ENCODE measurements around the gene DPYD. TPM values are rescaled to one million over a fixed set of nuclear protein-coding genes. Genes with fewer than 3 reads are reported as not detected.

DPYD gene
- total RNA-seq, 1 donor = 81.4 TPM

DNA sequence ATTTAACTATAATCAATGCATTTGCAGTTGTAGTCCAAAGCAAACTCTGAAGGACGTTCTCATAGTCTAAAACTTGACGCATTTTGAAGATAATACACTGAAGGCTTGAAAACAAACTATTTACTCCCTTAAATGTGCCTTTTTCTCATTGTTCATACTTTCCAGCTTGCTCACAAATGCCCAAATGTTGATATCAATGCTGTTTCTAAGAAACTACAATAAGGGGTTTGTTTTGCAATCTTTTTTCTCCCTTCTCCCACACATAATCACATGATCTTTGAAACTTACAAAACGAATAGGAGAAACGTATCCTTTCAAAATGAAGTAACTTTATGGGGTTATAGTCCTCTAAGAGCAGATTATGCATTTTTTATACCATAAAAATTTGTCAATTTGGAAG is 508.7 kb downstream of the DPYD start:
- Histone ChIP-seq H3K79me2 (ENCODE audit: insufficient read depth, low read length) (no peaks in the 10 kb centered on the region), H3K9me3 (ENCODE audit: low read depth, low read length) (no peaks in the 10 kb centered on the region), H3K36me3 (ENCODE audit: insufficient read depth, low read length) (no peaks in the 10 kb centered on the region), H3K4me2 (ENCODE audit: insufficient read depth, low read length) (no peak overlapping the region), H3K27me3 (ENCODE audit: insufficient read depth, low read length) (no peaks in the 10 kb centered on the region), H2AFZ (ENCODE audit: low read length) (no peak overlapping the region), H3K4me1 (ENCODE audit: insufficient read depth, low read length) (peaks cover 7% of the 10 kb centered on the region), H4K20me1 (ENCODE audit: insufficient read depth, low read length) (no peaks in the 10 kb centered on the region), H3K27ac (ENCODE audit: low read depth, low read length) (no peak overlapping the region), H3K4me3 (ENCODE audit: insufficient read depth, low read length) (no peak overlapping the region)
- no peak for DNase-seq (ENCODE audit: insufficient read length, low spot score, missing footprints)
- TF ChIP-seq, protein P1, sequence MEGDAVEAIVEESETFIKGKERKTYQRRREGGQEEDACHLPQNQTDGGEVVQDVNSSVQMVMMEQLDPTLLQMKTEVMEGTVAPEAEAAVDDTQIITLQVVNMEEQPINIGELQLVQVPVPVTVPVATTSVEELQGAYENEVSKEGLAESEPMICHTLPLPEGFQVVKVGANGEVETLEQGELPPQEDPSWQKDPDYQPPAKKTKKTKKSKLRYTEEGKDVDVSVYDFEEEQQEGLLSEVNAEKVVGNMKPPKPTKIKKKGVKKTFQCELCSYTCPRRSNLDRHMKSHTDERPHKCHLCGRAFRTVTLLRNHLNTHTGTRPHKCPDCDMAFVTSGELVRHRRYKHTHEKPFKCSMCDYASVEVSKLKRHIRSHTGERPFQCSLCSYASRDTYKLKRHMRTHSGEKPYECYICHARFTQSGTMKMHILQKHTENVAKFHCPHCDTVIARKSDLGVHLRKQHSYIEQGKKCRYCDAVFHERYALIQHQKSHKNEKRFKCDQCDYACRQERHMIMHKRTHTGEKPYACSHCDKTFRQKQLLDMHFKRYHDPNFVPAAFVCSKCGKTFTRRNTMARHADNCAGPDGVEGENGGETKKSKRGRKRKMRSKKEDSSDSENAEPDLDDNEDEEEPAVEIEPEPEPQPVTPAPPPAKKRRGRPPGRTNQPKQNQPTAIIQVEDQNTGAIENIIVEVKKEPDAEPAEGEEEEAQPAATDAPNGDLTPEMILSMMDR (IDR thresholded peaks at IDR 0.05; ENCODE audit: extremely low read depth, low read depth, low read length) = no peak

DNA sequence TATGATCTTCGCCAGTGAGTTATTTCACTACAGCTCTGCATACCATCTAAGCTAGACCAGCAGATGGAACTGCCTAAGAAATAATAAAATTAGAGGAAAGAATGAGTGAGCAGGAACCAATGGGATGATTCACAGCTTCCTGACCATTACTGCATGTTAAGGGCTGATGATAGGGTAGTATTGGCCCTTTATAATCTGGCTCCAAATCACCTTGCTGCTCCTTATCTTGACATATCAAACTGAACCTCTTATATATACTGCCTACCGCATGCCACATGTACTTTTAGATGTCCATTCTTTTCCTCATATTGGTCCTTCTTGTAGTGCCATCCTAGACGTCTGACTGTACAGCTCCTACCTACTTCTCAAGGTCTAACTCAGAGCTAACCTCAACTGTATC is 524.4 kb downstream of the DPYD start:
- Histone ChIP-seq H3K4me3 (ENCODE audit: insufficient read depth, low read length) (no peak overlapping the region), H3K4me2 (ENCODE audit: insufficient read depth, low read length) (no peak overlapping the region), H3K27me3 (ENCODE audit: insufficient read depth, low read length) (no peaks in the 10 kb centered on the region), H3K4me1 (ENCODE audit: insufficient read depth, low read length) (no peaks in the 10 kb centered on the region), H3K9me3 (ENCODE audit: low read depth, low read length) (no peaks in the 10 kb centered on the region), H3K36me3 (ENCODE audit: insufficient read depth, low read length) (no peaks in the 10 kb centered on the region), H3K79me2 (ENCODE audit: insufficient read depth, low read length) (no peaks in the 10 kb centered on the region), H4K20me1 (ENCODE audit: insufficient read depth, low read length) (no peaks in the 10 kb centered on the region), H2AFZ (ENCODE audit: low read length) (no peak overlapping the region), H3K27ac (ENCODE audit: low read depth, low read length) (no peak overlapping the region)
- DNase-seq (ENCODE audit: insufficient read length, low spot score, missing footprints) = no peak
- TF ChIP-seq, protein P1 (IDR thresholded peaks at IDR 0.05; ENCODE audit: extremely low read depth, low read depth, low read length) = no peak

DNA sequence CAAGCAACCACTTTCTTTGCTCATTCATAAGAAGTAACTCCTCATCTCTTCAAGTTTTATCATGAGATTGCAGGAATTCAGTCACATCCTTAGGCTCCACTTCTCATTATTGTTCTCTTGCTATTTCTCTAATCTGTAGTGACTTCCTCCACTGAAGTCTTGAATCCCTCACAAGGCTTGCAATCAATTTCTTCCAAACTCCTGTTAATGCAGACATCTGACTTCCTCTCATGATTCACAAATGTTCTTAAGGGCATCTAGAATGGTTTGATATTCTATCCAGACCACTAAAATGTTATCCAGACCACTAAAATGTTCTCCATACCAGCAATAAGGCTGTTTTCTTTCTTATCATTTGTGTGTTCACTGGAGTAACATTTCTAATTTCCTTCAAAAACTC is 528.1 kb downstream of the DPYD start:
- no peaks in the 10 kb centered on the region for H3K4me1 ChIP-seq (ENCODE audit: insufficient read depth, low read length)
- TF ChIP-seq, protein P1 (IDR thresholded peaks at IDR 0.05; ENCODE audit: extremely low read depth, low read depth, low read length) = no peak
- no peak for DNase-seq (ENCODE audit: insufficient read length, low spot score, missing footprints)
- H4K20me1 ChIP-seq (ENCODE audit: insufficient read depth, low read length) = no peaks in the 10 kb centered on the region
- H3K27ac ChIP-seq (ENCODE audit: low read depth, low read length) = no peak overlapping the region
- no peak overlapping the region for H3K4me3 ChIP-seq (ENCODE audit: insufficient read depth, low read length)
- H3K9me3 ChIP-seq (ENCODE audit: low read depth, low read length) = no peaks in the 10 kb centered on the region
- no peaks in the 10 kb centered on the region for H3K27me3 ChIP-seq (ENCODE audit: insufficient read depth, low read length)
- H3K4me2 ChIP-seq (ENCODE audit: insufficient read depth, low read length) = no peak overlapping the region
- H2AFZ ChIP-seq (ENCODE audit: low read length) = no peak overlapping the region
- no peaks in the 10 kb centered on the region for H3K36me3 ChIP-seq (ENCODE audit: insufficient read depth, low read length)
- H3K79me2 ChIP-seq (ENCODE audit: insufficient read depth, low read length) = no peaks in the 10 kb centered on the region

DNA sequence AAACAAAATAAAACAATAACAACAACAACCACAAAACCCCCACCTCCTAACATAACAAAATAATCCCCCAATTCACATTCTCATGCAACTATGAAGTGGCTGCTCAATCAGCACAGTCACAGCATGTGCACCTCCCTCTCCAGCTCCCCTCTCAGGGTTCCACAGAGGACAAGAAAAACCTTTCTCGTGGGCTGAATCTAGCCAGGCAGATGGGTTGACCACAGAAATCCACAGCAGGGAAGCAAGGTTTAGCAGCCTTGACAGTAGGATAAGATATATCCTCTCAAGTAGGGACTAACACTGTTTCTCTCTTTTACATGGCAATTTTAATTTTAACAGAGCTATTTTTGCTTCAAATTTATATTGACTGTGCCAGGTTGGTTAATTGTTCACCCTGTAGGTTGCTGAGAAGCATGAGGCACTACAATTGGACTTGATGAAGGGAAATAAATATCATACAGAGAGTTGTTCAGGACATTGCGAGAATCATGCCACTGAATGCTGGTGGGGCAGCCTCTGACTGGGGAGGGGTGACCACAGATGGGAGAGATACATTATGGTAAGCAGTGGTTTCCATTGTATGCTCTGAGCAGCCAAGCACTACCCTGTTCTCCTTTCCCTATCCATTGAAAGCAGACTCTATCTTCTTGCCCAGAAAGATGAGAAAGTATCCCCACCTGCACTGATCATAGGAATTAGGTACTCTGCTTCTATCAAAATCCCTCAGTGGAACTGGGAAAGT is 535.1 kb downstream of the DPYD start:
- no peak for DNase-seq (ENCODE audit: insufficient read length, low spot score, missing footprints)
- H3K36me3 ChIP-seq (ENCODE audit: insufficient read depth, low read length) = no peaks in the 10 kb centered on the region

More for the DNA sequence above, 535.1 kb downstream of the DPYD start:
- Histone ChIP-seq H4K20me1 (ENCODE audit: insufficient read depth, low read length) (no peaks in the 10 kb centered on the region), H3K9me3 (ENCODE audit: low read depth, low read length) (no peaks in the 10 kb centered on the region), H3K4me2 (ENCODE audit: insufficient read depth, low read length) (no peak overlapping the region), H3K27ac (ENCODE audit: low read depth, low read length) (no peak overlapping the region), H3K27me3 (ENCODE audit: insufficient read depth, low read length) (no peaks in the 10 kb centered on the region), H3K4me1 (ENCODE audit: insufficient read depth, low read length) (peaks cover 14% of the 10 kb centered on the region), H3K79me2 (ENCODE audit: insufficient read depth, low read length) (no peaks in the 10 kb centered on the region), H2AFZ (ENCODE audit: low read length) (no peak overlapping the region), H3K4me3 (ENCODE audit: insufficient read depth, low read length) (no peak overlapping the region)
- TF ChIP-seq, protein P1 (IDR thresholded peaks at IDR 0.05; ENCODE audit: extremely low read depth, low read depth, low read length) = no peak
